Measurements from ENCODE around the gene ZNF740. TPM values are rescaled to one million over a fixed set of nuclear protein-coding genes. Genes with fewer than 3 reads are reported as not detected.
A peak's percentile ranks its signal among the peaks of the same experiment; 100 is the strongest.

ZNF740 gene
- total RNA-seq, 1 donor from 2014 or later: 16.8 TPM

GRCh38 chr12:53227836-53228235 lies 47.3 kb downstream of the ZNF740 start:
- DNase-seq: no peak

- no peak for DNase-seq
Observed at GRCh38 chr12:53229454-53229853, 48.9 kb downstream of the ZNF740 start.

GRCh38 chr12:53230108-53230845 lies 49.8 kb downstream of the ZNF740 start:
- DNase-seq: peak; percentile 52

DNA sequence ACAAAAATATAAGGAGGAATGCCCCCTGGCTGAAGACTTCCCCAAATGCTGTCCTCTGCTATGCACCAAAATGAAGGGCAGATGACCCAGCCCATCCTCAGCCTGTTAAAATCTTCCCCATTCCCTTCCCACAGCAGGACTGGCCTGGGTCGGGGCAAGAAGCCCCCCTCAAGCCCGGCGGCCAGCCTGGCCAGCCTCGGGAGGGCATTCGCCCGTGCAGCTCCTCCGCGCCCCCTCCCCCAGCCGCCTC lies 51.1 kb downstream of the ZNF740 start:
- DNase-seq: peak; percentile 18

DNA sequence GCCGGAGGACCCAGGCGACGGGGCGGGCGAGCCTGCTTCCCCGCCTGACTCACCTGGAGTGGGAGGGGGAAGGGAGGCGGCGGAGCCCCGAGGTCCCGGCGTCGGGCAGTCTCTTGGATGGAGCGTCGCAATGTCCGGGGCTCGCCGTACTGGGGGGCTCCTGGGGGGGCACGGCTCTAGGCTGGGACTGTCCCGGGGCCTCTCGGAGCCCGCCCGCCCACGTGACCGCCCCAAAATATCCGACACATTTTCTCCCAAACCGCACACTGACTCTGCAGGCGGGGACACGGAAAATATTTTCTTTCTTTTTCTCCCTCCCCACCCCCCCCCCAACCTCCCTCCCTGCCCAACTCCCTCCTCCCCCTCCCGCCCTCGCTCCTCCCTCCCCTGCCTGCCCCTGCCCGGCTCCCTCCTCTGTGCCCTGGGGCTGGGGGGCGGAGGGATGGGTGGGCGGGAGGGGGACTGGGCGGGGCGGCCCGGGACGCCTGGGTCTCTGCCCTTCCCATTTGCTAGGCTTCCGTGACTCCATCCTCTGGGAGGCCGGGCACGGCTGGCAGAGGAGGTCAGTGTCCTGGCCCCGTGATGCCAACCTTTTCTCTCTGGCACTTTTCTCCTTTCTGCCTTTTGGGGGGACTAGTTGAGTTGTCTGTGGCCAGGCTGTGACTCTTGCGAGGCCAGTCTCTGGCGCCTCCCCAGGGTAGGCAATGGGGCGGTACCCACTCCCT lies 51.6 kb downstream of the ZNF740 start, which contains the start of gene RARG:
TSS of gene RARG (minus strand) at position 289 of the 725 bp plus-strand sequence. CDS start 4,664 bp downstream, outside the sequence.
- peak; percentile 64 for DNase-seq

DNA sequence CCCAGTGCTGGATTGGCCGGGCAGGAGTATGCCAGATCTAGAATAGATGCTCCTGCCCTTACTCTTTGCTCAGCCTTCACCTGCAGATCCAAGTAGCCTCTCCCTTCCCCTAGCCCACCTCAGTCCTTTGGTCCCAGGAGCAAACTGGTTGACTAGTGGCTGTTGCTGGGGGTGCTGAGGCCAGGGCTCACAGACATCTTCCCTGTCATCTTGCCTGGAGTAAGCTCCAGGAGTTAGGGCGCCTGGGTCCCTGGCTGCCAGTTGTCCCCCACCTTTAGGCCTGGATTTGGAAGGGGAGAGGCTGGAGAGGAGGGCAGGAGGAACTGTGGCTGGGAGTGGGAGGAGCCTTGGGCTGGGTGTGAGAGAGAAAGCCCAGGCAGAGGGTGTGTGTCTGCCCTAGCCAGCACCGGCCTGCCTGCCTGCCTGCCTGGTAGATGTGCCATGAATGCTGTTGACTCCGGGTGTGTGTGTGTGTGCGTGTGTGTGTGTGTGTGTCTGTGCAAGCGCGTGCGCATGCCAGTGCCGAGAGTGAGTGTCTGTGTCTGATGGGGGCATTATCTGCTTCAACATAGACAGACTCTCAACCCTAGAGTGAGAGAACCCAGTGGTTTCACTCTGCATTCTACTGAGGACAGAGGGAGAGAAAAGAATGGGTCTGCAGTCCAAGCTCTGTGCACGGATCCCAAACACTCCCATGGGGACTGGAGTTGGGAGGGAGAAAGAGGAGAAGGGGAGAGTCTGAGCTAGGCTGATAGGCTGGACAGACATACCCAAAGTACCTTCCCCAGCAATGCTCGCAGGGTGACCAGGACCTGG lies 52.3 kb downstream of the ZNF740 start:
- DNase-seq: peak; percentile 73

DNA sequence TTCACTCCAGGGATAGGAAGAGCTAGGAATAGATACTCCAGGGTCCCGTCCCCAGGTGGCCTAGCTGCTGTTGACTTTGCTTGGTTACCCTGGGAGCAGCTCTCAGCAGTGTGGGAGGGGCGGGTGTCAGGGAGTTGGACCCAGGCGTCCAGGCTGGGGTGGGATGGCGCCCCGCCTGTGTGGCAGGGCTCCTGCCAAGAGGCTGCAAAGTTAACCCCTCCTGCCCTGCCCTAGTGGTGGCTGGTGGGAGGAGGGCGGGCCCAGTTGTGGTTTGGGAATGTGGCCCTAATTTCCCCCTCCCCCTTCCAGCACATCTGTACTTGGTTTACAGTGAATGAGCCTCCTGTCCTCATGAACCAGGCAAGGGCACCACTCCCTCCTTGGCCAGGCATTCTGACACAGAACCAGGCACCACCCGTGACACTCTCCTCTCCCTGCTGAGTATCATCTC lies 53.2 kb downstream of the ZNF740 start:
- peak; percentile 35 for DNase-seq

- peak; percentile 78 for DNase-seq
Observed at GRCh38 chr12:53234271-53234914, 53.9 kb downstream of the ZNF740 start.

GRCh38 chr12:53235164-53235563 lies 54.6 kb downstream of the ZNF740 start:
- DNase-seq: no peak

- no peak for DNase-seq
Observed at GRCh38 chr12:53235742-53236442, 55.4 kb downstream of the ZNF740 start.

GRCh38 chr12:53236443-53237111 lies 56.1 kb downstream of the ZNF740 start:
- no peak for DNase-seq

GRCh38 chr12:53239643-53240258 lies 59.2 kb downstream of the ZNF740 start:
- DNase-seq: no peak

DNA sequence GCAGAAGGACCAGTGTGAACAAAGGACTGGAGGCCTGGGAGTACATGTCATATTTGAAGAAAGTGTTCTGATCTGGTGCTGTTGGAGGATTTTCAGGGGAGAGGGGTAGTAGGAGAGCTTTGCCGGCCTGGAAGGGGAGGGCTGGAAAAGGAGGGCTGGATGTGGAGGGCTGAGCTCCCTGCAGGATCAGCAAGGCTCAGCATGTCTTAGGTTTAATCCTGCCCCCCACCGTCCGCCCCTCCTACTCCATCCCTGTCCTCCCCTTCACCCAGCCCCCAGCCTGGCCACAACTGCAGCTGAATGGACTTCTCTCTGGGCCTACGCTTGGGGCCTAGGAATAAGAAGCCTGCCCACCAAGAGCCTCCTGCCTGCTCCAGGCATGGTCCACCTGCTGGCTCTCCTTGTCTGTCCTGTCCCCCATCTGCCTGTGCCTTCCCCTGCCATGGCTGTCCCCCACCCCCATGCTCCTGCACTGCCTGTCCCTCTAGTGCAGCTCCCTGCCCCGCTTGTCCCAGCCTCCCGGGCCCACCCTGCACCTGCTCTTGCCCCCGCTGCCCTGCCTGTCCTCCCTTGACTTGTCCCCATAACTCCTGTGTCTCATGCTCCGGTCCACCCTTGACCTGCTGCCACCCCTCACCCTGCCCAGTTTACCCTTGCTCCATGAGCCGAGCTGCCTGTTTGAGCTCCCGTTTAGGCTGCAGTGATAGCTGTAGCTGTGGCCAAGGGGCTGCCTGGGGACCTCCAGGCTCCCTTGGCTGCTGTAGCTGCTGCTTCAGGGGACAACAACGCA lies 61.3 kb downstream of the ZNF740 start:
- peak; percentile 25 for DNase-seq

- DNase-seq: no peak
Observed at GRCh38 chr12:53244337-53244736, 63.8 kb downstream of the ZNF740 start.

Small RNA genes lying within 50 kb of the gene (small RNA-seq; reads per million reads assigned to genes)
- gene HIGD1AP1 (ENCODE audit: low replicate concordance): not detected
- gene RNU6-333P (ENCODE audit: low replicate concordance): not detected

Other genes with a start within 250 kb of the ZNF740 start
- gene KRT18, start 231.6 kb upstream of the ZNF740 start, total RNA-seq: 57.1 TPM
- gene EIF4B, start 174.3 kb upstream of the ZNF740 start, total RNA-seq: 789 TPM
- 44.4 TPM for gene TNS2, start 130.7 kb upstream of the ZNF740 start, total RNA-seq
- gene SPRYD3, start 101.3 kb upstream of the ZNF740 start, total RNA-seq: 30.3 TPM
- gene IGFBP6, start 83.1 kb upstream of the ZNF740 start, total RNA-seq: 251 TPM
- not detected for gene SOAT2, start 77.2 kb upstream of the ZNF740 start, total RNA-seq
- 22.2 TPM for gene CSAD, start 203 bp downstream of the ZNF740 start, total RNA-seq
- 1.2 TPM for gene ITGB7, start 26.5 kb downstream of the ZNF740 start, total RNA-seq
- gene RARG, start 51.5 kb downstream of the ZNF740 start, total RNA-seq: 47.1 TPM
- gene ESPL1, start 87.6 kb downstream of the ZNF740 start, total RNA-seq: 8.9 TPM
- gene PFDN5, start 114.8 kb downstream of the ZNF740 start, total RNA-seq: 300 TPM
- 29.5 TPM for gene MYG1, start 119.0 kb downstream of the ZNF740 start, total RNA-seq
- gene AAAS, start 140.9 kb downstream of the ZNF740 start, total RNA-seq: 46.0 TPM
- not detected for gene SP7, start 155.6 kb downstream of the ZNF740 start, total RNA-seq
- gene SP1, start 199.5 kb downstream of the ZNF740 start, total RNA-seq: 53.1 TPM
- gene AMHR2, start 243.1 kb downstream of the ZNF740 start, total RNA-seq: not detected

Measured in tongue (tissue), 3 donors.